NCI-H2029 (cell line): ENCODE measurements around the gene SERPINH1.

Source experiments
- DNase-seq: peaks from one replicate; lab custom pipeline; 2025; lab: John Stamatoyannopoulos, UW

The SERPINH1 gene

DNA sequence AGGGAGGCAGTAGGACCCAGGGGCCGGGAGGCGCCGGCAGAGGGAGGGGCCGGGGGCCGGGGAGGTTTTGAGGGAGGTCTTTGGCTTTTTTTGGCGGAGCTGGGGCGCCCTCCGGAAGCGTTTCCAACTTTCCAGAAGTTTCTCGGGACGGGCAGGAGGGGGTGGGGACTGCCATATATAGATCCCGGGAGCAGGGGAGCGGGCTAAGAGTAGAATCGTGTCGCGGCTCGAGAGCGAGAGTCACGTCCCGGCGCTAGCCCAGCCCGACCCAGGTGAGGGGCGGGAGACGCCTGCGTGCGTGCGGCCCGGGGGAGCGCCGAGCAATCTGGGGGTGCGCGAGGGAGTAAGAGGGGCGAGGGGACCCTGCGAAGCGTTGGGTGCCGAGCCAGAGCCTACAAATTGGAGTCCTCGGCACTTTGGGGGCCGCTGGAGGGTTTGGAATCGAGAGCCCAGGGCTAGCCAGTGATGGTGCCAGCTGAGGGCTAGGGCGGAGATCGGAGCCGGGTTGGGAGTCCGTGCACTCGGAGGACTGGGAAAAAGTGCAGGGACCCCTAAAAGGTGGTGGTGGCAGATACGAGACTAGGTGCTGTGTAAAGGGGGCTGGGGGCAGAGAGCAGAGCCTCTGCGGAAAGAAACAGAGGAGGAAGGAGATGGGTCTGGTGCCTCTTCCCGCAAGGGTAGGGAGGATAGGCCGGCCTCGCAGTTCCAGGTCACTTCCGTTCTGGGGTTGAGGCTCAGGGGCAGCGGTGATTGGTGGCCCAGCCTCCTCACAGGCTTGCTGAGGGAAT lies at the start of gene SERPINH1:
SERPINH1 (plus strand) TSS at position 206 of the 788 bp plus-strand sequence. CDS start 4,097 bp downstream, outside the sequence.
- DNase-seq, result peak; percentile 62

DNA sequence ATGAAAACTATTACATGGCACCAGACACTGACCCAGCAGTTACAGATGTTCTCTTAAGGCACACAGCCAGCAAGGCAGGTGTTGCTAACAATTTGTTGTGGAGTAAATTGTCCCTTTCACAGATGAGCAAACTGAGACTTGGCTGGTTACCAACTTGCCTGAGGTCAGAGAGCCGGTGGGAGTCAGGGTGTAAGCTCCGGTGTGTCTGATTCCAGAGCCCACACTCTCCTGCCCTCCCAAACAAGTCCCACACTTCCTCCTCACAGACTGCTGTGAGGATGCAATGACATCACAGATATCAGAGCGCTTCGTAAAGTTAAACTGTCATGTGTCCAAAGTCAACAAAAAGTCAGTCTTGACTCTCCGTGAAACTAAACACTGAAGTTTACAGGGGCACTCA lies 48.8 kb upstream of the SERPINH1 start:
- peak; percentile 24 for DNase-seq

DNA sequence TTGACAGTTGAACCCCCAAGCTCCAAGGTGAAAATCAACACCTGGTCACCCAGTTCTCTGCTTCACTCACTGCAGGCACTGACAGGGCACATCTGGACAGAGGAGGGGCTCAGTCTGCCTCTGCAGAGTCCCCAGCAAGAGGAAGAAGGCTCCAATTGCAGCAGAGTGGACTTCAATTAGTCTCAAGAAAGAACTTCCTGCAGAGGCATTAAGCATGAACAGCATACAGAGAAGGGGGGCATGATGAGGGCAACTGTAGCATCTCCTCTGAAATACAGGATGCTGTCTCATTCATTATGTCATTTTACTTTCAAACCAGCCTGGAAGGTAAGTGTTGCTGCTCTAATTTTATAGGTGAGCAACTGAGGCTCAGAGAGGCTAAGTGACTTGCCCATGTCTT lies 47.5 kb upstream of the SERPINH1 start:
- no peak for DNase-seq

DNA sequence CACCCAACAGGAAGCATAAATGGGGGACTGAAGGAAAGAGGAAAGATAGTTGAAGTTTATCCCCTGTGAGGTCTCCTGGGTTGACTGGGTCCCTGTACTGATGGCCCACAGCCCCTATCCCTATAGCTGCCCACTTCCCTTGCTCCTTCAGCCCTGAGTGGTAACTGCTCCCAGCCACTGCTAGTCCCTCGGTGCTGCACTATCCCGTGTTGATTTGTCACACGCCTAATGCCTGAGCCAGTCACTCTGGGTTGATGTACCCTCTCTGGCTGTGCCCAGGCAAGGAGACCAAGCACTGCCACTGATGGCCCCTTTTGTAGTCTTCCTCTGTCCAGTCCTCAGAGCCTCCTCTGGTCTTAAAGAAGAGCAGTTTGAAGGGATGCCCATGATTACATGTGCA lies 45.9 kb upstream of the SERPINH1 start:
- no peak for DNase-seq

DNA sequence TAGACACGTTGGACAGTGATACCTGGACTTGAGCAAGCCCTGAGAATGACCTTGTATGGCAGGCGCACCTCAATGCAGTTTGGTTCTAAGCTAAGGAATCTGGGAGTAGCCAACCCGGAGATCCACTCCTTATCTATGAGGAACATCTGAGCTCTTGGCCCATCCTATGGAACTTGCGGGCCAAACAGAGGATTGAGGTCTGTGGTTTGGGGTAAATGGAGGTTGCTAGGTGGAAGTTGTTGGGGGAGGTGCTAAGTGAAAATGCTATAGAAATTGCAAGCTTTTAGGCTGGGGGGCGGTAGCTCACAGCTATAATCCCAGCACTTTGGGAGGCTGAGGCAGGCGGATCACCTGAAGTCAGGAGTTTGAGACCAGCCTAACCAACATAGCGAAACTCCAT lies 45.2 kb upstream of the SERPINH1 start:
- DNase-seq, result no peak

DNA sequence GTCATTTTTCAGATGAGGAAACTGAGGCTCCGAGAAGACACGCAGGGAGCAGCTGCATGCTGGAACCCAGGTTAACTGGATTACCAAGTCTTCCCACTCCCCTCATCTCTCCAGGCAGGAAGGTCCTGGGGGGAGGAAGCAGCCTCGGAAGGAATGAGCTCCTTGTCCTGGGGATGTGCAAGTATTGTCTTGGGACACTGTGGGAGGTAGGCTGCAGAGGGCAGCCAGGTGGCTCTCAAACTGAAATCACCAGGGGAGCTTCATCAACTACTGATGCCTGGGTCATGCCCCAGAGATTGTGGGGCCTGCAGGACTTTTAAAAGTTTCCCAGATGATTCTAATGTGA lies 43.9 kb upstream of the SERPINH1 start:
- no peak for DNase-seq

DNA sequence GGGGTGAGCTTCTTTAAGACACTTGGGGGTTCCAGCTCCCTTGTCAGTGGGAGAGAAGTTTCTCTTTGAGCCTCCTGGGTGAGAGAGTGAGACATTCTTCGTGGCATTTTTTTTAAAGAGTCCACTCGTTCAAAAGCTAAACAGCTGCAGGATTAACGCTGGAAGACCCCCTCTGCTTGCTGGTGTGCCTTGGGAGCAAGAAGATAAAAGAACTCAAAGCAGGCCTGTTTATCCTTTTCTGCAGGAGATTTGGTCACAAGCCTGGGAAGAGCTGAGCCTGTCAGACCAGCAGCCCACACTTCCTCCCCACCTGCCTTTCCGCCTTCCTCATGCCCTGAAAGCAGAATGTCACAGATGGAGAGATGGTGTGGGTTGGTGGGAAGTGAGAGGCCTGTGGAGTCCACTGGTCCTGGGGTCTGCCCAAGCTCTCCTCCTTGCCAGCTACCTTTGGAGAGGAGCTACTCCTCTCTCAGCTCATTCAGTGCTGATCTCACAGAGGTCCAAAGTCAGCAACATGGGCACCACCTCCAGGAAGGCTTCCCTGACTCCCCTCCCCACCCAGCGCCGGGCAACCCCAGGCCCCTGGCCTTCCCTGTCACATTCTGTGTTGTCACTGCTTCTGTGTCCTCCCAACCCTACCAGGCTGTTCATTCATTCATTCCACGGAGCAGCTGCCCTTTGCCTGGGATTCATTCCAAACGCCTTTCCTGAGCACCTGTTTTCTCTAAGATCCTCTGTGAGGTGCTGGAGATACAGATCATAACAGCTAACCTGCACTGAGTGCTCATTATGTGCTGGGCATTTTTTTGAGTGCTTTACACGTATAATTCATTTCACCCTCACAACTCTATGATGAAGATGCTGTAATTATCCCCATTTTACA lies 43.0 kb upstream of the SERPINH1 start:
- peak; percentile 37 for DNase-seq

DNA sequence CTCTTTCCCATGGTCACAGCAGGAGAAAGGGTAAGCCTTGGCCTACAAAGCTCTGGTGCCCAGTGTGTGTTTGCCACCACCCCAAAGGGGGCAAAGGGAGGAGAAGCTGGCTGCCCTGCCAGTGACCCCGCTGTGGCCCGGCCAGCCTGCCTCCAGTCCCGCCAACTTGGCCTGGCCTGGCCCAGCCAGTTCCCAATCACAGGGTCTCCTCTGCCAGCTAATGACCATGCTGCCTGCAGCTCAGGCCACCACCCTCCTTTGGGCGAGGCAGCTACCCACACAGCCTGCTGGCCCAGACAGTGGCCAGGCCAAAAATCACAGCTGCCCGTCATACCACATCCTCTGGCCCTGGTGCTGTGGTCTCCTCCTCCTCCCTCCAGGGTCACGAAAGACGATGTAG lies 41.4 kb upstream of the SERPINH1 start:
- no peak for DNase-seq

DNA sequence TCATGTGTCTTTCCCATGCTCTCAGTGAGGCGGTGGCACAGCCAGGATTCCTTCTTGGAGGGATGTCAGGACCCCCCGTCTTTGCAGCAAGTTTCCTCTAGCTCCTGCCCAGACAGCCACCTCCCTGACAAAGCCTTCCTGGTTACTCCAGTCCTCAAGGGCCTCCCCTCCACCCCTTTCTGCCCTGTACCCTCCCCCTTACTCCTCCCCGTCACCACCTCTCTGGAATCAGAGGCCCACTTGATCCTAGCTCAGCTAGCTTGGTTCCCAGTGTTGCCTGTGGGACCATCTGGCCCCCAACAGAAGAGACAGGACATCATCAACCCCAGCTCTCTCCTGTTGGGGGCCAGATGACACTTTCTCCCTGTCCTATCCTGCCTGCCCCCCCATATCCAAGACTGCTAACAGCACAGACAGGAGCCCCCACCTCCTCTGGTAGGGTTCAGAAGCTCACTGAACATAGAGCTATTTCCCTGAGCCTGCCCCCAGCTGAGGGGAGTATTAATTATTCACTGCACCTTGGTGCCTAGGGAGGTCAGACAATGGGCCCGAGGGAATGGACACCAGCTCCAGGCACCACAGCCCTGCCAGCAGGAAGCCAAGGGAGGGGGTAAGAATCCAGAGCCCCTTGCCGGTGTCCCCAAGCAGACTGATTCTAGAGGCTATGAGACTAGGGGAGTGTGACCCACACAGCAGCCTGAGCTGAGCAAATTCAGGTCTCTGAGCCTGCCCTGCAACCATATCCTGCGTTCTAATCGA lies 39.6 kb upstream of the SERPINH1 start:
- DNase-seq, result no peak

DNA sequence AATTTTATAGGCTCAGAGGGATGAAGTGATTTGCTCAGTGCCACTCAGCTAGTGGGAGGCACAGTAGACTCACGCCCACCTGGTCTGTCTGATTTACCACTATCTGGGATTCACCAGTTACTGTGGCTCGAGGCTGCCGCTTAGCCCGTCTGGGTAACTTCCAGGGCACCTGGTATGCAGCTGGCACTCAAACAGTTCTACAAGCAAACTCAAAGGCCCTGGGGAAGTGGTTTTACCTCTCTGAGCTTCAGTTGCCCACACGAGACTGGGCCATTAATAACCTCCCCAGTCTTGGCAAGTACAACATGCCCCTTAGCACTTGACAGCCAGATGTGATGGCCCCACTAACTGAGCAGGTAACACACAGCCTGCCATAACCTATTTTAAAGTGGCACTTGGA lies 38.9 kb upstream of the SERPINH1 start:
- peak; percentile 18 for DNase-seq

DNA sequence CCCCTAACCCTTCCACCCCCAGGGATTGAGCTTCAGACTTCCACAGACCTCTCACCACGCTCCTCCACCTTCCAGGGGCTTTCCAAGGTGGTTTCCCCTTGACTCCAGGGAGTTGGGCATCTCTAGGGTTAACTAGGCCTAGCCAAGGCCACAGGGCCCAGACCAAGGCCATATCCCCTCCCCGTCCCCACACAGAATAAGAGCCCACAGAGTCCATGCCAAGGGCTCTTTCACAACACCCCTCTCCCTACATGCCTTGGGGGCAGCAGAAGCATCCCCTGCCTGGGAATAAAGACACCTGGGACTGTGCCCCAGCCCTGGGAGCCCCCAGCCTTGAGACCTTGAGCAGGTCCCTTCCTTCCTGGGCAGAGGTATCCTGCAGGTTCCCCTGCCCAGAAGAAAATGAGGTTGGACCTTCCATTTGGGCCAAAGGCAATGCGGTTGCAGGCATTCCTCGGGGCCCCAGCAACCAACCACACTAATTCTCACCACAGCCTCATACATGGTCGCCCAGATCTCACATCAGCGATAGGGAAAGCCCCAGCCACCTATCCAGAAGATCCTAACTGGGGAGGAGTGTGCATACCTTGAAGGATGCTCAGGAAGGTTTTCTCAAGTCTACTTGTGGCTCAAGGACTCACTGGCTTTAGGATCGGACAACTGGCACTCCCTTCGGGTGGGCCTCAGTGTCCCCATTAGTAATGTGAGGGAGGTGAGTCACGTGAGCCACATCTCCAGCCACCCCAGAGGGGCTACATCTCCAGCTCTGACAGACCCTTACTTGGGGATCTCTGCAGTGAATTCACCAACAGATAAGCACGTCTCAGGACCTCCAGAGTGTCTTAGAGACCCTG lies 38.0 kb upstream of the SERPINH1 start:
- DNase-seq, result no peak

DNA sequence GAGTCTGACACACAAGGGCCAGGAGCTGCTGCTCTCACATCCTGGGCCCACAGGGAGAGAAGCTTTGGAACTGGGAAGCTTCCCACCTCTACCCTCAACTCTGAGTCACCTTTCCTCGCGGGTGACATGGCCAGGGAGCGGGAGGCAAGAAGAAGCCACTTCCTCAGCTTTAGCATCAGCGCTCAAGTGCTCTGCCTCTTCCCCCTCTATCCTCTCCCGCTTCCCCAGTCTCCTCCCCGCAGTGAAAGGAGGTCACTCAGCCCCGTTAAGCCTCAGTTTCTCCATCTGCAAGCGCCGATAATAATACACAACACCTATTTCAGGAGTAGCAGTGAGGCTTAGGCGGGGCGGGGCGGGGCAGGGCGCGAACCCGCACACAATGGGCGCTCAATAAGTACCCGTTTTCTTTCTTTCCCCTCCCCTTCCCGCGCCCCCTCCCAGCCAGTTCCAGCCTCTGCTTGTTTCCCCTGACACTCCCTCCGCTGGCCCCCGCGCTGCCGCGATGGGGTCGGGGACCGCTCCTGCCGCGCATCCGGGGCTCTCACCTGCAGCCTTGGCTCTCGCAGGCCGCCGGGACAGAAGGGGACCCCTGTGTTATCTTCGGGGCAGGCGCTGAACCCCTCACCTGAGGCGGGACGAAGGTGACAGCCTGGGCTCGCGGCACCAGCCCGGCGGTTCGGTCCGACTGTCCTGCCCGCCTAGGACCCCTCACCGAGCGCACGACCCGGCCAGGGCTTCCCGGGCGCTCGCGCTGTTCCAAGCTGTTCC lies 37.2 kb upstream of the SERPINH1 start:
- DNase-seq, result no peak

DNA sequence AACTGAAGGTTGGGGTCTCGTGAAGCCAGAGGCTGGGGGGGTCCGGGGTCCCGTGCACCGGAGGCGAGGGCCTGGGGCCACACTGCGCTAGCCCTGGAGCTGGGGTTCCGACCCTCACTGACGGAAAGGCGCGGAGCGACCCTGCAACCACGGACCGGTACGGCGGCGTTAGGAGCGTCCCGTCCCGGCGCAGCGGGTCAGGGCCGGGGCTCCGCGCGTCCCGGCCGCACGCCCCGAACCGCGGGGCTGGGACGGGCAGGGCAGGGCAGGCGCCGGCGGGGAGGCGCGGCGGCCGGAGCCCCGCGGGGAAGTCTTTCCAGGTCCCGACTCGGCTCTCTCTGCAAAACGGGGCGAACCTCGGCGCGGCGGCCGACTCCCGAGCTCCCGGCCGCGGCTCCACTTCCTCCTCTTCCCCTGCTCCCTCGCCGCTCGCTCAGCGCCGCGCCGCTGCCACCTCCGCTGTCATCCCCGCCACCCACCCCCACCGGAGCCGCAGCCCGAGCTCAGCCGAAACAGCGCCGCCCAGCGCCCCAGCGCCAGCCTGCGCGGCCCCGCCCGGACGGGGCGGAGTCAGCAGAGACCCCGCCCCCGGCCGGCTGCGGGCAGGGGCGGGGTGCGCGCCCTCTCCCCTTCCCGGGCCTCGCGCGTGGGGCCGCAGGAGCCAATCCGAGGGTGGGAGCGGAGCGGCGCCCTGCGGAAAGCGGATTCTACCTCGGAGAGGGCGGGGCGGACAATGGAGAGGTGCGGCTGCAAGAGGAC lies 36.4 kb upstream of the SERPINH1 start, which contains the start of gene GDPD5:
GDPD5 (minus strand) TSS at position 509 of the 759 bp plus-strand sequence. CDS start 48,206 bp downstream, outside the sequence.
- peak; percentile 94 for DNase-seq

DNA sequence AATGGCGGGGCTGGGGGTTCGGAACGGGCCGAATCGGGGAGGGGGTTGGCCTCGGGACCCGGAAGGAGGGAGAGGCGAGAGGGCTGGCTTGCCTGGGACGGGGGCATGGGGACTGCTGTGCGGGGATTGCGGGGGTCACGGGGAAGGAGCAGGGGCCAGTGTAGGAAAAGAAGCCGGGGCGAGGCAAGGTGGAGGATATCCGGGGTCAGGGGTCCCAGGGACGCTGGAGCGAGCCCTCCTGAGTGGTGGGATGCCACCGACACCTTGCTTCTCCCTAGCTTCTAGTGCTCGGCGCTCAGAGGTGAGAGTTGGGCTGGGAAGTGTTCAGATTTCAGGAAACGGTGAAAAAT lies 35.9 kb upstream of the SERPINH1 start:
- DNase-seq, result no peak

DNA sequence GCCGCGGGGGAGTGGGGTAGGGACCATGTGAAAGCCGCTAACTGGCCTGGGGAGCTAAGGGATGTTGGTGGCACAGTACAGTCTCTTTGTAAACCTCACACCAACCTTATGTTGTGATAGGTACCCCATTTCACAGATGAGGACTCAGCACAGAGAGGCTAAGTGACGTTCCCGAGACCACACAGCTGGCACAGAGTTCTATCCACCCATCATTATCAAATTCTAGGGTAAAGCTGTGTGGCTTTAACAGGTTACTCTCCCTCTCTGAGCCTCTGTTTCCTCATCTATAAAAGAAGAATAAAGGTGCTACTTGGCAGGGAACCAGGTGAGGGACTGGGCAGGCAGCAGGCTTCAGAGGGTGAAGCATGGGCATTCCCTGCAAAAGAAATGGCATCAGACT lies 34.9 kb upstream of the SERPINH1 start:
- DNase-seq, result no peak

DNA sequence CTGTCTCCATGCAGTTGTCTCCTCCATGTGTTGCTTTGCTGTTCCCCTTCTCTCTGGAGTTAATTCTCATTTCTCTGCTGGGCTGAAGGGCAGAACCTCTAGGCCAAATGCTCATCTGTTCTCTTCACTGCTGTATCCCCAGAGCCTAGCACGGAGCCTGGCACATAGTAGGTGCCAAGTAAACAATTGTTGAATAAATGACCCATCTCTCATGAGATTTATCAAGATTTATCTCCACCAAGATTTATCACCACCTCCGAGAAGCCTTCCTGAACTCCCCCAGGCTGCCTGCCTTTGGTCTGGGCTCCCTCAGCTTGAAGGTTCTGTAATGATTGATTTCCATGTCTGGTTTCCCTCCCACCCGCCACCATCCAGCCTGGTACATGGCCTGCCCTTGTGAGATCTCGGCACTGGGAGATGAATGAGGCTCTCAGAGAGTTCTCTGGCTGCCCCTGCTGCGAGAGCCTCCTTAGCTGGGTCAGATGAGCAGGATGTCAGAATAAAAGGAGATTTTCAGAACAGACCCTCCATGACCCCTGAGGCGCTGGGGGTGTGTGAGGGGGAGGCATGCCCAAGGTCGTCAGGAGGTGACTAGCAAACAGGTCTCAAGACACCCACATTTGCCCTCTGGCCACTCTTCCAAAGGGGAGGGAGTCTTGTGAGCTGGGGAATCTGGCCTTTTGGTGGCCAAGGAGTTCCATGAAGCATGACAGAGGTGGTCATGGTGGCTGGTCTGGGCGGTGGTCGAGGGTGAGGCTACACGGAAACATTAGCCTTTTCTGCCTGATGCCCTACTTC lies 33.9 kb upstream of the SERPINH1 start:
- no peak for DNase-seq

DNA sequence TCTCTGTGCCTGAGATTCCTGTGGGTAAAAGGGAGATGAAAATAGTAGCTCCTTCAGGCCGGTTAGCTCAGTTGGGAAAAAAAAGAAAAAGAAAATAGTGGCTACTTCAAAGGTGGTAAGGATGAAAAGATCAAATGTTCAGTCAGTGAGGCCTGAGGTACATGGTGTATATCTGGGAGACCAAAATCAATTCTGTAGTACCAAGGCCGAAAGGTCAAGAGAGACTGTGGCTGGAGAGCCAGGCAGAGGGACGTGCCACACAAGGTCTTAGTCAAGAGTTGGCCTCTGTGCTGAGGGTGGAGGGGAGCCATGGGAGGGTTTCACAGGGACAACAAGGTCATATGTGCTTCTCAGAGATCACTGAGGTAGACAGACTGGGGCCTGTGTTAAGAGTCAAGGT lies 31.5 kb upstream of the SERPINH1 start:
- no peak for DNase-seq

DNA sequence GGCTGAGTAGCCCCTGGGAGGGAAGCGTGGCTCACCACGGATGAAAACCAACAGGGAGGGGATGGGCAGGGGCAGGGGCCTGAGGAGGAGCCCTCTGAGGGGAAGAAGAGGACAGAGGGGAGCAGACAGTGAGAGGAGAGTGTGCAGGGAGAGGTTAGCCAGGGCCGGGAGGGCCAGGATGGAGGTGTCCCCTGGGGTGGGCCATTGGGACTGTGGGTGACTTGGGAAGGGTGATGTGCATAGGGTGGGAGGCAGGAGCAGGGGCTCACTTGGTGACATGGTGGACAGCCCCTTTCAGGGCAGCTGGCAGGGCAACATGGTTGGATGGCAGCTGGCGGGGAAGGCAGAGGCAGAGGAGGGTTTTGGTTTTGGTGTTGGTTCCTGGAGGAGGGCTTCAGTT lies 30.7 kb upstream of the SERPINH1 start:
- no peak for DNase-seq
